ENCODE measurements around the gene RFX2.
A peak's percentile ranks its signal among the peaks of the same experiment; 100 is the strongest.
"Not testable (repeated sequence)": the region's sequence is repeated elsewhere in the genome, so short reads cannot be mapped to it uniquely, and the experiment has no call there.

Gene RFX2

GRCh38 chr19:5989388-5990074 lies 120.8 kb downstream of the RFX2 start:
- TF ChIP-seq CTCF (IDR thresholded peaks at IDR 0.05; ENCODE audit: insufficient read depth, missing control alignments): no peak
- FAIRE-seq (no peak), DNase-seq (ENCODE audit: insufficient read length, low spot score) (no peak)

- no peak for TF ChIP-seq CTCF (IDR thresholded peaks at IDR 0.05; ENCODE audit: insufficient read depth, missing control alignments)
- DNase-seq (ENCODE audit: insufficient read length, low spot score): no peak
- no peak for FAIRE-seq
Measured at GRCh38 chr19:5988517-5989387, 121.5 kb downstream of the RFX2 start.

- TF ChIP-seq CTCF (IDR thresholded peaks at IDR 0.05; ENCODE audit: insufficient read depth, missing control alignments): peak; percentile 89
- peak; percentile 81 for DNase-seq (ENCODE audit: insufficient read length, low spot score)
- FAIRE-seq: no peak
Measured at GRCh38 chr19:5987077-5987818, 123.1 kb downstream of the RFX2 start.

- FAIRE-seq; DNase-seq (ENCODE audit: insufficient read length, low spot score): not testable (repeated sequence)
Measured at GRCh38 chr19:5985837-5986236, 124.5 kb downstream of the RFX2 start.

GRCh38 chr19:5985098-5985783 lies 125.1 kb downstream of the RFX2 start:
- DNase-seq (ENCODE audit: insufficient read length, low spot score) (no peak), FAIRE-seq (no peak)
- TF ChIP-seq CTCF (IDR thresholded peaks at IDR 0.05; ENCODE audit: insufficient read depth, missing control alignments): no peak

- DNase-seq (ENCODE audit: insufficient read length, low spot score): no peak
- no peak for FAIRE-seq
- TF ChIP-seq CTCF (IDR thresholded peaks at IDR 0.05; ENCODE audit: insufficient read depth, missing control alignments): no peak
Measured at GRCh38 chr19:5984600-5984999, 125.7 kb downstream of the RFX2 start.

- DNase-seq (ENCODE audit: insufficient read length, low spot score) (no peak), FAIRE-seq (no peak)
- no peak for TF ChIP-seq CTCF (IDR thresholded peaks at IDR 0.05; ENCODE audit: insufficient read depth, missing control alignments)
Measured at GRCh38 chr19:5983367-5983955, 126.8 kb downstream of the RFX2 start.
